Fibroblast of lung (primary cell): ENCODE results near the gene WDR7. TPM values are rescaled to one million over a fixed set of nuclear protein-coding genes. Genes with fewer than 3 reads are reported as not detected.

Experiments
- DNase-seq, 2 donors: peaks; one replicate each; pipeline versions ENCODE4 v3.0.0 to v3.0.0-alpha.2; 2010; ENCODE audit warnings: low read depth in 2 of 2
- H2AFZ ChIP-seq: 2 replicates; pipeline ENCODE4 v1.5.1; 2012; ENCODE audit warnings: low read length, control low read depth, inconsistent platforms
- H3K27ac ChIP-seq: 2 replicates; pipeline ENCODE4 v1.5.1; 2011; ENCODE audit warnings: low read length, control low read depth; ENCODE audit not compliant: insufficient read depth
- H3K27me3 ChIP-seq: 2 replicates; pipeline ENCODE4 v1.5.1; 2011; ENCODE audit warnings: mild to moderate bottlenecking, low read length; ENCODE audit not compliant: control insufficient read depth, insufficient read depth
- H3K36me3 ChIP-seq: 2 replicates; pipeline ENCODE4 v1.5.1; 2011; ENCODE audit warnings: low read length; ENCODE audit not compliant: control insufficient read depth, insufficient read depth
- H3K4me1 ChIP-seq: 2 replicates; pipeline ENCODE4 v1.5.1; 2011; ENCODE audit warnings: low read length; ENCODE audit not compliant: control insufficient read depth, insufficient read depth; ENCODE audit errors: extremely low read depth
- H3K4me2 ChIP-seq: 2 replicates; pipeline ENCODE4 v1.5.1; 2011; ENCODE audit warnings: low read length, control low read depth; ENCODE audit not compliant: insufficient read depth; ENCODE audit errors: extremely low read depth
- H3K4me3 ChIP-seq, 4 experiments: fragments of 200-600 bp in 1 of 4; sonication (generic) in 1 of 4; replicated peaks in 1 of 4; 2 replicates each; pipeline ENCODE4 v1.5.1; 2011 to 2016; ENCODE audit warnings: low read length in 4 of 4, low read depth in 3 of 4, mild to moderate bottlenecking in 3 of 4, control low read depth in 2 of 4, inconsistent platforms in 1 of 4, mixed read lengths in 1 of 4; ENCODE audit not compliant: insufficient read depth in 1 of 4; ENCODE audit errors: control extremely low read depth in 1 of 4
- H3K79me2 ChIP-seq: 2 replicates; pipeline ENCODE4 v1.5.1; 2012; ENCODE audit warnings: mild to moderate bottlenecking, low read length, inconsistent platforms; ENCODE audit not compliant: control insufficient read depth, insufficient read depth
- H3K9ac ChIP-seq: 2 replicates; pipeline ENCODE4 v1.5.1; 2011; ENCODE audit warnings: mild to moderate bottlenecking, low read length, control low read depth; ENCODE audit not compliant: insufficient read depth
- H3K9me3 ChIP-seq: 2 replicates; pipeline ENCODE4 v1.5.1; 2012; ENCODE audit warnings: low read depth, low read length; ENCODE audit not compliant: control insufficient read depth, insufficient read depth
- H4K20me1 ChIP-seq: 2 replicates; pipeline ENCODE4 v1.5.1; 2011; ENCODE audit warnings: low read length; ENCODE audit not compliant: control insufficient read depth, insufficient read depth; ENCODE audit errors: extremely low read depth
- CTCF ChIP-seq, 2 donors: IDR thresholded peaks in 1 of 2; conservative IDR thresholded peaks in 1 of 2; 1 replicate in 1 of 2; 2 replicates in 1 of 2; pipeline ENCODE4 v1.5.1; 2011 to 2012; ENCODE audit warnings: low read length in 2 of 2, control low read depth in 1 of 2, inconsistent platforms in 1 of 2, low read depth in 1 of 2, mild to moderate bottlenecking in 1 of 2
- EZH2 ChIP-seq: IDR thresholded peaks from 2 replicates; pipeline ENCODE4 v1.5.1; 2012; ENCODE audit warnings: low read length, control low read depth, mild to moderate bottlenecking; ENCODE audit errors: missing control alignments
- polyA plus RNA-seq, 2 donors: library from polyadenylated mRNA; depleted of rRNA in 1 of 2; stranded (reverse) in 1 of 2; unstranded in 1 of 2; fragments of >200 nt; gene quantifications; 2 replicates each; pipeline ENCODE4 v1.2.1, GENCODE V29; 2011 to 2012; ENCODE audit warnings: missing spikeins in 1 of 2
- total RNA-seq: library from RNA; depleted of rRNA; stranded (reverse); fragments of >200 nt; gene quantifications from 2 replicates; pipeline ENCODE4 v1.2.1, GENCODE V29; 2014

The WDR7 gene
- total and polyA plus RNA-seq, 2 donors (not counting 1 experiment from before 2014, with no cell fraction given), result 7.2 to 27.2 TPM

- H3K36me3 ChIP-seq, result no peaks in the 10 kb centered on the region
- peak in 1 of 2 donors; percentile 7 for DNase-seq
- TF ChIP-seq CTCF (conservative IDR thresholded peaks at IDR 0.05 in 1 of 2, IDR thresholded peaks at IDR 0.05 in 1 of 2; ENCODE audit: low read depth in 1 of 2, low read length in 2 of 2) (no peak), EZH2 (no peak)
- H3K27me3 ChIP-seq, result no peaks in the 10 kb centered on the region
- H3K4me3 ChIP-seq, result no peak overlapping the region
- H4K20me1 ChIP-seq, result no peaks in the 10 kb centered on the region
- no peak overlapping the region for H3K4me2 ChIP-seq
- no peak overlapping the region for H3K9ac ChIP-seq
- no peaks in the 10 kb centered on the region for H3K4me1 ChIP-seq
- H3K9me3 ChIP-seq, result no peaks in the 10 kb centered on the region
- no peaks in the 10 kb centered on the region for H3K79me2 ChIP-seq
- H2AFZ ChIP-seq, result no peak overlapping the region
- H3K27ac ChIP-seq, result no peak overlapping the region
Observed at GRCh38 chr18:56861244-56861643, 210.1 kb downstream of the WDR7 start.

GRCh38 chr18:56869189-56869777 lies 218.1 kb downstream of the WDR7 start:
- Histone ChIP-seq H3K9ac (no peak overlapping the region), H3K27ac (no peak overlapping the region), H3K4me3 (no peak overlapping the region), H3K36me3 (no peaks in the 10 kb centered on the region), H3K9me3 (no peaks in the 10 kb centered on the region), H4K20me1 (no peaks in the 10 kb centered on the region), H3K79me2 (no peaks in the 10 kb centered on the region), H3K4me2 (no peak overlapping the region), H3K4me1 (no peaks in the 10 kb centered on the region), H2AFZ (no peak overlapping the region), H3K27me3 (no peaks in the 10 kb centered on the region)
- TF ChIP-seq CTCF (conservative IDR thresholded peaks at IDR 0.05 in 1 of 2, IDR thresholded peaks at IDR 0.05 in 1 of 2; ENCODE audit: low read depth in 1 of 2, low read length in 2 of 2) (peak; percentile 72 to 88), EZH2 (no peak)
- peak; percentile 50 to 79 for DNase-seq

GRCh38 chr18:56870982-56871381 lies 219.8 kb downstream of the WDR7 start:
- Histone ChIP-seq H3K27me3 (no peaks in the 10 kb centered on the region), H3K36me3 (no peaks in the 10 kb centered on the region), H2AFZ (no peak overlapping the region), H3K9me3 (no peaks in the 10 kb centered on the region), H3K4me2 (no peak overlapping the region), H3K27ac (no peak overlapping the region), H3K4me3 (no peak overlapping the region), H3K9ac (no peak overlapping the region), H3K4me1 (no peaks in the 10 kb centered on the region), H4K20me1 (no peaks in the 10 kb centered on the region), H3K79me2 (no peaks in the 10 kb centered on the region)
- TF ChIP-seq CTCF (conservative IDR thresholded peaks at IDR 0.05 in 1 of 2, IDR thresholded peaks at IDR 0.05 in 1 of 2; ENCODE audit: low read depth in 1 of 2, low read length in 2 of 2) (no peak), EZH2 (no peak)
- DNase-seq, result no peak
